MCF 10A (cell line): ENCODE data around the gene ASTN2. TPM values are rescaled to one million over a fixed set of nuclear protein-coding genes. Genes with fewer than 3 reads are reported as not detected.

Source experiments
- BruUV-seq: library from RNA; stranded (reverse); fragments of 400-500 nt; replicated peaks from 2 replicates; lab custom pipeline; 2021; lab: Mats Ljungman, UMichigan
- CTCF ChIA-PET: fragments of 300-600 bp; sonication (Branson Sonifier 250); formaldehyde crosslinking; extraction: SDS; loops from one replicate; lab custom pipeline; 2021; ENCODE audit warnings: antibody characterized with exemption, inconsistent platforms; lab: Yijun Ruan, JAX
- POLR2A ChIA-PET: fragments of 300-600, 350-650 bp; sonication (Branson Sonifier 250); formaldehyde crosslinking; extraction: SDS; loops from one replicate; lab custom pipeline; 2020; ENCODE audit warnings: antibody characterized with exemption, inconsistent platforms; lab: Yijun Ruan, JAX
- DNase-seq: peaks from one replicate; pipeline ENCODE4 v3.0.0-alpha.2; 2018; ENCODE audit not compliant: unreplicated experiment
- H3K27ac Mint-ChIP-seq: one replicate; pipeline ENCODE4 v1.8.0; 2022; ENCODE audit warnings: mild to moderate bottlenecking, low read depth, mixed read lengths; ENCODE audit not compliant: unreplicated experiment
- H3K27me3 Mint-ChIP-seq: one replicate; pipeline ENCODE4 v1.8.0; 2022; ENCODE audit warnings: mixed read lengths; ENCODE audit not compliant: insufficient read depth, unreplicated experiment
- H3K36me3 Mint-ChIP-seq: one replicate; pipeline ENCODE4 v1.8.0; 2022; ENCODE audit warnings: mild to moderate bottlenecking, moderate library complexity, mixed read lengths; ENCODE audit not compliant: insufficient read depth, unreplicated experiment
- H3K4me1 Mint-ChIP-seq: one replicate; pipeline ENCODE4 v1.8.0; 2022; ENCODE audit warnings: mixed read lengths; ENCODE audit not compliant: insufficient read depth, unreplicated experiment
- H3K4me3 Mint-ChIP-seq: one replicate; pipeline ENCODE4 v1.8.0; 2022; ENCODE audit warnings: mild to moderate bottlenecking, moderate library complexity, mixed read lengths; ENCODE audit not compliant: unreplicated experiment
- H3K9me3 Mint-ChIP-seq: one replicate; pipeline ENCODE4 v1.8.0; 2022; ENCODE audit warnings: mixed read lengths; ENCODE audit not compliant: unreplicated experiment
- CTCF ChIP-seq: fragments of 200-600 bp; IDR thresholded peaks from one replicate; pipeline ENCODE4 v1.8.0; 2022; ENCODE audit warnings: antibody characterized with exemption, mild to moderate bottlenecking; ENCODE audit not compliant: unreplicated experiment
- intact Hi-C: fragments of 100-400 bp; cut with micrococcal nuclease; formaldehyde crosslinking; loops from 2 replicates; pipeline ENCODE4 v1.14.1; 2022
- total RNA-seq: library from RNA; stranded (reverse); gene quantifications from 2 replicates; pipeline ENCODE4 v1.2.3, GENCODE V29; 2022

ASTN2 gene
- total RNA-seq, 1 experiment from 2014 or later, result 1.8 TPM

- DNase-seq, result peak; percentile 85
- CTCF ChIA-PET, result interaction anchor here (0.6 to 12.1 kb wide), 86 partner anchors 8 to 918 kb away, joined by 3 to 483 read pairs (median 4); no protein-coding TSS in a partner anchor
- peaks cover 9% of the 10 kb centered on the region for H3K4me1 Mint-ChIP-seq
- intact Hi-C loops, result loop anchor here (1.0 kb wide), 2 partner anchors 123 to 191 kb away; no protein-coding TSS in a partner anchor
- BruUV-seq, result no TSS peak
- no peaks in the 10 kb centered on the region for H3K36me3 Mint-ChIP-seq
- peak overlapping the region; percentile 0 for H3K27ac Mint-ChIP-seq
- no peaks in the 10 kb centered on the region for H3K27me3 Mint-ChIP-seq
- H3K9me3 Mint-ChIP-seq, result no peaks in the 10 kb centered on the region
- POLR2A ChIA-PET, result interaction anchor here (2.0 to 3.5 kb wide), 2 partner anchors 100 to 122 kb away, joined by 12 to 47 read pairs; no protein-coding TSS in a partner anchor
- peak overlapping the region; percentile 2 for H3K4me3 Mint-ChIP-seq
- peak; percentile 96 for TF ChIP-seq CTCF
These were observed 677.7 kb downstream of the ASTN2 start for GRCh38 chr9:116737152-116737546.

GRCh38 chr9:116736399-116737151, 678.3 kb downstream of the ASTN2 start:
- intact Hi-C loops, result loop anchor here (1.0 kb wide), 2 partner anchors 124 to 192 kb away; no protein-coding TSS in a partner anchor
- DNase-seq, result no peak
- Mint-ChIP-seq H3K9me3 (no peaks in the 10 kb centered on the region), H3K4me1 (peaks cover 9% of the 10 kb centered on the region), H3K27ac (no peak overlapping the region), H3K36me3 (no peaks in the 10 kb centered on the region), H3K4me3 (no peak overlapping the region), H3K27me3 (no peaks in the 10 kb centered on the region)
- POLR2A ChIA-PET, result interaction anchor here (2.0 to 3.5 kb wide), 2 partner anchors 101 to 122 kb away, joined by 12 to 47 read pairs; no protein-coding TSS in a partner anchor
- no TSS peak for BruUV-seq
- no peak for TF ChIP-seq CTCF
- CTCF ChIA-PET, result interaction anchor here (0.6 to 12.1 kb wide), 71 partner anchors 9 to 829 kb away, joined by 3 to 483 read pairs (median 5); no protein-coding TSS in a partner anchor

- POLR2A ChIA-PET, result no interaction called here
- no peak overlapping the region for H3K27ac Mint-ChIP-seq
These were observed 681.7 kb downstream of the ASTN2 start for GRCh38 chr9:116733010-116733641.

More at GRCh38 chr9:116733010-116733641, 681.7 kb downstream of the ASTN2 start:
- BruUV-seq, result no TSS peak
- Mint-ChIP-seq H3K4me3 (no peak overlapping the region), H3K27me3 (no peaks in the 10 kb centered on the region), H3K36me3 (no peaks in the 10 kb centered on the region), H3K4me1 (peaks cover 9% of the 10 kb centered on the region), H3K9me3 (no peaks in the 10 kb centered on the region)
- DNase-seq, result no peak
- CTCF ChIA-PET, result interaction anchor here (0.7 to 12.1 kb wide), 2 partner anchors 10 to 127 kb away, joined by 3 to 483 read pairs; no protein-coding TSS in a partner anchor
- intact Hi-C loops, result no loop called here
- no peak for TF ChIP-seq CTCF
